H9 (cell line): ENCODE data around the gene SLC41A1. TPM values are rescaled to one million over a fixed set of nuclear protein-coding genes. Genes with fewer than 3 reads are reported as not detected.

Experiments used
- DNase-seq: peaks from one replicate; pipeline ENCODE4 v3.0.0-alpha.2; 2017
- H2AFZ ChIP-seq: one replicate; pipeline ENCODE4 v1.6.1; 2013; ENCODE audit warnings: mild to moderate bottlenecking, low read length, control low read depth, moderate library complexity
- H2AK5ac ChIP-seq: 2 replicates; pipeline ENCODE4 v1.6.1; 2013; ENCODE audit warnings: low read length, control low read depth, mixed read lengths; ENCODE audit not compliant: insufficient read length
- H2BK120ac ChIP-seq: one replicate; pipeline ENCODE4 v1.6.1; 2013; ENCODE audit warnings: low read depth, mild to moderate bottlenecking, low read length, control low read depth, inconsistent platforms; ENCODE audit not compliant: poor library complexity, severe bottlenecking
- H2BK12ac ChIP-seq: 2 replicates; pipeline ENCODE4 v1.6.1; 2013; ENCODE audit warnings: low read length, control low read depth, mixed read lengths, low read depth; ENCODE audit not compliant: insufficient read length
- H2BK15ac ChIP-seq: 2 replicates; pipeline ENCODE4 v1.6.1; 2013; ENCODE audit warnings: low read depth, low read length, control low read depth
- H2BK20ac ChIP-seq: one replicate; pipeline ENCODE4 v1.6.1; 2013; ENCODE audit warnings: low read depth, mild to moderate bottlenecking, low read length, control low read depth, inconsistent platforms; ENCODE audit not compliant: poor library complexity, severe bottlenecking
- H2BK5ac ChIP-seq: 2 replicates; pipeline ENCODE4 v1.6.1; 2013; ENCODE audit warnings: low read length, control low read depth, mixed read lengths; ENCODE audit not compliant: insufficient read length
- H3K14ac ChIP-seq: 2 replicates; pipeline ENCODE4 v1.6.1; 2013; ENCODE audit warnings: low read length, control low read depth; ENCODE audit not compliant: insufficient read depth
- H3K18ac ChIP-seq: 2 replicates; pipeline ENCODE4 v1.6.1; 2013; ENCODE audit warnings: low read depth, mild to moderate bottlenecking, mixed read lengths, low read length, control low read depth; ENCODE audit not compliant: insufficient read length
- H3K23ac ChIP-seq: 2 replicates; pipeline ENCODE4 v1.6.1; 2013; ENCODE audit warnings: low read length, control low read depth, mixed read lengths, low read depth; ENCODE audit not compliant: insufficient read length
- H3K23me2 ChIP-seq: 2 replicates; pipeline ENCODE4 v1.6.1; 2013; ENCODE audit warnings: low read depth, mild to moderate bottlenecking, mixed read lengths, low read length, control low read depth; ENCODE audit not compliant: insufficient read length, poor library complexity, severe bottlenecking
- H3K27ac ChIP-seq: 2 replicates; pipeline ENCODE4 v1.5.1; 2013; ENCODE audit warnings: low read length, control low read depth, mixed read lengths, low read depth; ENCODE audit not compliant: insufficient read length
- H3K27me3 ChIP-seq: 2 replicates; pipeline ENCODE4 v1.6.1; 2013; ENCODE audit warnings: low read length, control low read depth, inconsistent platforms; ENCODE audit not compliant: insufficient read depth
- H3K4ac ChIP-seq: 2 replicates; pipeline ENCODE4 v1.6.1; 2013; ENCODE audit warnings: low read depth, mild to moderate bottlenecking, control low read depth, inconsistent platforms, low read length, moderate library complexity
- H3K4me1 ChIP-seq: 2 replicates; pipeline ENCODE4 v1.6.1; 2013; ENCODE audit warnings: low read length, control low read depth, inconsistent platforms; ENCODE audit not compliant: insufficient read depth
- H3K4me2 ChIP-seq: 2 replicates; pipeline ENCODE4 v1.6.1; 2013; ENCODE audit warnings: low read length, control low read depth, mixed read lengths; ENCODE audit not compliant: insufficient read length, insufficient read depth
- H3K56ac ChIP-seq: 2 replicates; pipeline ENCODE4 v1.6.1; 2013; ENCODE audit warnings: low read depth, mild to moderate bottlenecking, mixed read lengths, low read length, control low read depth; ENCODE audit not compliant: insufficient read length
- H3K79me1 ChIP-seq: 2 replicates; pipeline ENCODE4 v1.6.1; 2013; ENCODE audit warnings: low read depth, mild to moderate bottlenecking, moderate library complexity, low read length, control low read depth, inconsistent platforms; ENCODE audit not compliant: insufficient read depth, poor library complexity, severe bottlenecking
- H3K79me2 ChIP-seq: 2 replicates; pipeline ENCODE4 v1.6.1; 2013; ENCODE audit warnings: low read length, control low read depth, inconsistent platforms; ENCODE audit not compliant: insufficient read depth
- H3K9ac ChIP-seq: 2 replicates; pipeline ENCODE4 v1.6.1; 2013; ENCODE audit warnings: low read length, control low read depth, mixed read lengths; ENCODE audit not compliant: insufficient read length; ENCODE audit errors: extremely low read depth
- H3K9me3 ChIP-seq: one replicate; pipeline ENCODE4 v1.6.1; 2013; ENCODE audit warnings: low read depth, low read length, inconsistent platforms; ENCODE audit not compliant: control insufficient read depth
- H3T11ph ChIP-seq: one replicate; pipeline ENCODE4 v1.6.1; 2013; ENCODE audit warnings: mild to moderate bottlenecking, low read length, control low read depth, inconsistent platforms
- H4K20me1 ChIP-seq: one replicate; pipeline ENCODE4 v1.6.1; 2013; ENCODE audit not compliant: control insufficient read depth, insufficient read length, insufficient read depth
- H4K5ac ChIP-seq: 2 replicates; pipeline ENCODE4 v1.6.1; 2013; ENCODE audit warnings: low read depth, mild to moderate bottlenecking, mixed read lengths, low read length, control low read depth; ENCODE audit not compliant: insufficient read length
- H4K8ac ChIP-seq: replicated peaks from 2 replicates; pipeline ENCODE4 v1.6.1; 2013; ENCODE audit warnings: low read length, control low read depth, mixed read lengths, low read depth; ENCODE audit not compliant: insufficient read length
- H4K91ac ChIP-seq: 2 replicates; pipeline ENCODE4 v1.6.1; 2013; ENCODE audit warnings: low read depth, mild to moderate bottlenecking, moderate library complexity, mixed read lengths, low read length, control low read depth; ENCODE audit not compliant: insufficient read length
- H3K27ac Mint-ChIP-seq, 3 experiments: 2 replicates in 2 of 3; 3 replicates in 1 of 3; pipeline ENCODE4 v1.8.0; 2020 to 2021; ENCODE audit warnings: mixed read lengths in 3 of 3, mild to moderate bottlenecking in 1 of 3, moderate library complexity in 1 of 3
- H3K27me3 Mint-ChIP-seq: 2 replicates; pipeline ENCODE4 v1.8.0; 2021; ENCODE audit warnings: low read depth, mild to moderate bottlenecking, moderate library complexity, mixed read lengths
- H3K36me3 Mint-ChIP-seq, 3 experiments: 2 replicates in 2 of 3; 3 replicates in 1 of 3; pipeline ENCODE4 v1.8.0; 2020 to 2021; ENCODE audit warnings: low read depth in 3 of 3, mixed read lengths in 3 of 3; ENCODE audit not compliant: insufficient read depth in 1 of 3
- H3K4me1 Mint-ChIP-seq, 2 experiments: 2 replicates each; pipeline ENCODE4 v1.8.0; 2020; ENCODE audit warnings: mixed read lengths in 2 of 2
- H3K4me3 Mint-ChIP-seq, 2 experiments: 2 replicates in 1 of 2; 3 replicates in 1 of 2; pipeline ENCODE4 v1.8.0; 2020 to 2021; ENCODE audit warnings: mild to moderate bottlenecking in 2 of 2, mixed read lengths in 2 of 2, moderate library complexity in 1 of 2
- H3K9me3 Mint-ChIP-seq, 2 experiments: 2 replicates in 1 of 2; 3 replicates in 1 of 2; pipeline ENCODE4 v1.8.0; 2020; ENCODE audit warnings: mild to moderate bottlenecking in 2 of 2, mixed read lengths in 2 of 2, moderate library complexity in 1 of 2
- CTCF ChIP-seq: fragments of 200-600 bp; sonication (generic); conservative IDR thresholded peaks from 3 replicates; pipeline ENCODE4 v1.8.0; 2021; ENCODE audit warnings: antibody characterized with exemption, mild to moderate bottlenecking
- WGBS: extraction: QIAGEN DNeasy Blood & Tissue Kit; methylation state at CpG from one replicate; pipeline ENCODE4 v1.1.7; 2013; ENCODE audit warnings: missing lambda C conversion rate, low lambda C conversion rate, mixed read lengths; ENCODE audit not compliant: insufficient read length; ENCODE audit errors: extremely low coverage; 5-methylcytosine and 5-hydroxymethylcytosine counted together
- total RNA-seq: library from RNA; stranded (reverse); gene quantifications from 2 replicates; pipeline ENCODE4 v1.2.1, GENCODE V29; 2021

SLC41A1 gene
- total RNA-seq, 1 experiment from 2014 or later: 18.2 TPM

DNA sequence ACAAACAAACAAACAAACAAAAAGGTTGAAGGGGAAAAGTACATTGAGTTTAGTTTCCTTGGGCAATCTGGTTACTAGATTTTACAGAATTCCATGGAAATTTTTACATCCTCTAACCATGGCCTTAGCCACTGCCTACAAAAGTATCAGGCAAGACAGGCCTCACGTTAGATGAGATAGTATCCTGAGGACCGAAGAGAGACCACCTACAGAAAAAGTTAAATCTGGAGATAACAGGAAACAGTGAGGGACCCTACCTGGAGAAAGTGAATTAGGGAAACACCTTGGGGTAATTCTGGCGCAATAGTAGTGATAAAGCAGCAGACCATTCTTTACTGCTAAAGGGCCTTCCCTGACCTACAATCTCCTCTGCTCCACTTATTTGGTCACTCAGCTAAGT lies 46.4 kb downstream of the SLC41A1 start:
- H3K27me3 ChIP-seq: no peaks in the 10 kb centered on the region
- Mint-ChIP-seq H3K4me1 (peaks cover 7 to 11% of the 10 kb centered on the region in 2 experiments; a peak in 2 of 4 replicates), H3K9me3 (no peaks in the 10 kb centered on the region), H3K27ac (no peak overlapping the region), H3K36me3 (peaks cover 0 to 4% (median 0%) of the 10 kb centered on the region in 3 experiments; a peak in 1 of 7 replicates), H3K4me3 (no peak overlapping the region), H3K27me3 (peaks cover 2% of the 10 kb centered on the region; the same call in 1 of the 2 replicates)
- H3K79me2 ChIP-seq: no peaks in the 10 kb centered on the region
- H2BK15ac ChIP-seq: no peak overlapping the region
- no peak overlapping the region for H3K9ac ChIP-seq
- no peak overlapping the region for H2BK5ac ChIP-seq
- H3K9me3 ChIP-seq: no peaks in the 10 kb centered on the region
- no peak overlapping the region for H3K14ac ChIP-seq
- no peak overlapping the region for H3K4me2 ChIP-seq
- H3K4me1 ChIP-seq: no peaks in the 10 kb centered on the region
- H2AK5ac ChIP-seq: no peak overlapping the region
- no peak for DNase-seq
- H2BK20ac ChIP-seq: no peak overlapping the region
- no peak overlapping the region for H3K56ac ChIP-seq
- TF ChIP-seq CTCF: no peak
- H2BK120ac ChIP-seq: no peak overlapping the region
- no peaks in the 10 kb centered on the region for H4K20me1 ChIP-seq
- no peak overlapping the region for H4K91ac ChIP-seq
- H3K18ac ChIP-seq: no peak overlapping the region
- no peak overlapping the region for H3K23ac ChIP-seq
- H3K27ac ChIP-seq: no peak overlapping the region
- no peak overlapping the region for H2BK12ac ChIP-seq
- no peak overlapping the region for H4K5ac ChIP-seq
- no CpG with 5 or more reads among the region's 3 CpGs for WGBS
- H2AFZ ChIP-seq: no peak overlapping the region
- H3K79me1 ChIP-seq: no peaks in the 10 kb centered on the region
- no peak overlapping the region for H3K4ac ChIP-seq
- H3T11ph ChIP-seq: no peak overlapping the region
- no peak overlapping the region for H4K8ac ChIP-seq
- no peaks in the 10 kb centered on the region for H3K23me2 ChIP-seq
